HuH-7 (cell line): ENCODE data around the gene KCNJ11.

Source experiments
- DNase-seq: peaks from one replicate; pipeline ENCODE4 v3.0.0; 2011; ENCODE audit warnings: low spot score

Gene KCNJ11

DNA sequence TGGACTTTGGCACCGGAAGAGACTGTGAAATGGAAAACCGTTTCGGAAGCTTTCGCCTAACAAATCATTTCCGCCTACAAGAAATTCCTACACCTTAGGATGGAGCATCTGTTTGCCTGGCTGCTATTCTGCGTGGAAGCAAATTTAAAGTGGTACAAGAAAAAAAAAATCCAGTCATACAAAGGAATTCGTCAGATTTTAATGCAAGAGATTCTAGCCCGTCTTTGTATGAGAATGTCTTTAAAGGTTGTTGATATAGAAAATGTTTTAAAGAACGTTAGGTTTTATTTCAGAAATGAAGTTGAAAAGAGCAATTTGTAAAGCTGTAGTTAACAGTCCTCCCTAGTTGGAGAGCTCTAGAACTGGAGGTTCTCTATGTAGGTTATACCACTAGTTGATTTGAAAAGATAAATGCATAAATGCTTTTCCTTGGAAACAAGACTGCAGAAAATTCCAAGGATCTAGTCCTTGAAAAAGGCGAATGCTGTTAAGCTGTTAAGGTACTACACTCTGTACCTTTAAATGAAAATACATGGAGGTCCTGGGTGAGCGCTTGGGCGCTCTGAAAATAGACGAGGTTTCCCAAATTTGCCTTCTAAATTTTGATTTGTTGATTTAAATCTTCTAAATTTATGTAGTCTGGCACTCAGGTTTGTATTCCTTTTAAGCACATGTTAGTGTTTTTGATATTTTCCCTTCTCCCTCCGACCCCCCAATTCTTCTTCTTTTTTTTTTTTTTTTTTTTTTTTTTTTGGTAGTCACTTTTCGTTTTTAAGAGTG, 34.4 kb downstream of the KCNJ11 start:
- no peak for DNase-seq

DNA sequence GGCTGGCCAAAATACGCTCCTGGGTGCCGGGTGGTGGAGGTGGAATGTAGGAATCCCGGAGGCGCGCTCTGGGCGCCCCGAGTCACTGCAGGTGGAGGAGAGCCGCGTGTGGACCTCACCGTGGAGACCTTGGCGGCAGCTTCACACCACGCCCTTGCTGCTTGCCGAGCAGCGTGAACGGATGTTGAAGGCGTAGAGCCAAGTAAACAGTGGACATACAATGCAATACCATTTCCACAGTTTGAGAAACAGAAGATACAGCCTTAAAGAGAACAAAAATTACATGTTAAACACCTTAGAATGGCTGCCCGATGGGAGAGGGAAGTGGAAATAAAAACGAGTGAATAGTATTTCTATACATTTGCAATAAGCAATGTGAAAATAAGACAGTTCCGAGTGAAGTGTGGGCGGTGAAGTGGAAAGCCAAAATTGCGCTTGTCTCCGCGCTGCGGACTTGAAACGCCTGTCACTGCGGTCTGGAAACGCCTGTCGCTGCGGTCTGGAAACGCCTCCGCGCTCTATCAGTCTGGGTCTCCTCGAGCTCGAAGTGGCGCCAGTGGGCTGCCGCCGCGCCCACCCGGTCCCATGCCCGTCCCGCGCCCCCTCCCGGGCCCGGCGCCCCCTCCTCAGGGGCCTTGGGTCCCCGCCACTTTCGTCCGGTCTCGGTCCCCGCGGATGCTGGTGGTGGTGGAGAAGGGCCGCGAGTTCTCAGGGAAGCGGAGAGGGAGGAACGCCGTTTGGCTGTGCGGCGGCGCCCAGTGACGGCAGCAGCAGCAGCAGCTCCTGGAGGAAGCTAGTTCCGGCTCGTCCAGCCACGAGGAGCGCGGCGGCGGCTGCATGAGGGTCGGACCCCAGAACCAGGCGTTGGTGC, 35.3 kb downstream of the KCNJ11 start:
- DNase-seq: peak; percentile 49

DNA sequence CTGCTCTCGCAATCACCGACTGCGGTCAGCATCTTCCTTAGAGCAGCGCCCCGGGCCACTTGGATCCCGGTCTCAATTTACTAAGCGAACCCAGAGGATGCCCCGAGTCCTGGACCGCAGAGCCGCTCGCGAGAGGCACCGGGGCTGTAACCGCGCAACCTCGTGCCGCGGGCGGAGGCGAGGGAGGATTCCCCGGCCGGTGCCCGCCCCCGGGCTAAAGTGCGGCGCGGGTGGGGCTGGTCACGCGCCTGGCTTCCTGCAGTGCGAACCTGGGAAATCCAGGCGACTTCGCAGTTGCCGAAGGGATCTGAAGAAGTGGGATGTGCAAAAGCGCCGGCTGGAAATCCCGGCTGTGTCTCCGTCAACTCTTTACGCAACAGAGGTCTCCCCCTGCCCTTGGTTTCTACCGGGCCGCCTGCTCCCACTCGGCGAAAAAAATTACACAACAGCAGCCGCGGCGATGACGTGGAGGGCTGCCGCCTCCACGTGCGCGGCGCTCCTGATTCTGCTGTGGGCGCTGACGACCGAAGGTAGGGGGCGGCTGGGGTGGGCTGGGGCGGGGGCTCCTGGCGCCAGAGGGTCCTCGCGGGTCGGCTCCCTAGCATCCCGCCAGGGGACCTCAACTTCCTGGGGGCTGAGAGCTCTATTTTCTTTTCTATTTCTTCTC, 36.8 kb downstream of the KCNJ11 start, which contains the start of gene NCR3LG1:
Gene NCR3LG1 (plus strand): TSS at position 291 of the 667 bp plus-strand sequence. CDS start 170 bp downstream, at position 461.
- DNase-seq: peak; percentile 36

DNA sequence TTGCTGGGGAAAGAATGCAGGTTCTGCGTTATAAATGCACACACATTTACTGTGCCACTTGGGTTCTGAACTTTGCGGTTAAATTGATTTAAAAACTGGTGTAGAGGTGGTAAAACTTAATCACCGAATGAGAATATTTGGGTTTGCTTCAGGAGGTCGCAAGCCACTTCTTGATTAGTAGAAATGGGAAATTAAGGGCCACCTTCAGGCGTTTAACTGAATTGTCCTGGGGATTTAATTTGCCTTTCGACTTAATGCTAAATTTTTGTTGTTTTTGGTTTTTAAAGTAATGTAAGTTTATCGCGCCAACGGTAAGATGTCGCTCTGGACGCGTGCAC, 37.3 kb downstream of the KCNJ11 start:
- DNase-seq: no peak

DNA sequence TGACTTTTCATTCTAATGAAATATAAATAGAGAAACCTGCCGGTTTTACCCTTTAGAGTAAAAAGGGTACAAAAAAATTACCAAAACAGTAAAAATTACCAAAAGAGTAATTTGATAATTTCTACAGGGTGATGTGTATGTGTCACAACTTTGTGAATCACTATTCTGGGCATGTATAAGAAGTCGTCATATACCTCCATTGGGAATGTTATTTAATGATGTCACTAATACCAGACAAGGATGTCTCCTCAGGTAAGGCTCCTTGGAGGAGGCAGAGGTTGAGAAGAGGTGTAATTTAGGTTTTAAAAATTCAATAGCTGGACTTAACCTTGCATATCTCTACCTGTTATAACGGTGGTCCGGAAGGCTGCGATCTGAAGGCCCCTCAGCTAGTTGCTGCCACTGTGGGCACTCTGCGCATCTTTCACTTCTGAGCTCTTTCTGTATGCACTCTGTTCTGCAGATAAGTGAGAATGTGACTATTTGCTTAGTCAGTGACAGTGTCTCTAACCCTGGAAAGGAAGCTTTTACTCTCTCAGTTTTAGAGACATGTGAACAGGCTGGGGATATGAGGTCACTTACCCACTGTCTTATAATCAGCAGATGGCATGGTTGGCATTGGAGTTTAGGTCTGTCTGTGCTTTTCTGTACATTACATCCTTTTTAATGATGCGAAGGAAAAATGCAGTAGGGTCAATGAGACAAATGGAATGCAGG, 37.8 kb downstream of the KCNJ11 start:
- DNase-seq: no peak

DNA sequence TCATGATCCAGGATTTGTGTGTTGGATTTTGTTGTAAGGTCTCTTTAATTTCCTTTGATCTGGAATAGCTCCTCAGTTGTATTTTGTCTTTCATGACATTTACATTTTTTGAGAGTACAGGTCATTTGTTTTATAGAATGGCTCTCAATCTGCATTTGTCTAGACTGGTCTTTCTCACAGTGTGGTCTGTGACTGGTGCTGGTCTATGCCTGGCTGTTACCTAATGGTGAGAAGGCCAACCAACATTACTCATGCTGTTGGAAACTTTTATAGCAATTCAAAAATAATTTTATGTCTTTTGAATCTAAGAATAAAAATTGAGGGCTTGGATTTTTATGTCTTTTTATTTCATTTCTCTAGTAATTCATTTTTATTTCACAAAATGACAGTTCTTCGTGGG, 40.8 kb downstream of the KCNJ11 start:
- no peak for DNase-seq

DNA sequence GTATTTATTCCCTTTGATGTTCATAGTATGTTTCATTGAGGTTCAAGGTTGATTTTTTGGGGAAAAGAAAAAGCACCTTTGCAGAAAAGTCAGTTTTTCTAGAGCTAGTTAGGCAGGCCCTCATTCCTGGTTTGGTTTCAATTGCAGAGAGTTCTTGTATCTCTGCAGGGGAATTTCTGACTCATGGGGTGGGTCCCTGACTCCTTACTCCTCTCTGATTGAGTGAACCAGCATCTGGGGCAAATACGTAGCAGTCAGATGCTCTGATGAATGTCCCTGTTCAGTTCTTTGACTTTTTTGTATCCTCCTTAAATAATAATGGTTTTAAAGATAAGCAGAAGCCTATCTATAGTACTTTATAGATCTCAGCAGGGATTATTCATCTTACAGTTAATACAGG, 44.6 kb downstream of the KCNJ11 start:
- no peak for DNase-seq

DNA sequence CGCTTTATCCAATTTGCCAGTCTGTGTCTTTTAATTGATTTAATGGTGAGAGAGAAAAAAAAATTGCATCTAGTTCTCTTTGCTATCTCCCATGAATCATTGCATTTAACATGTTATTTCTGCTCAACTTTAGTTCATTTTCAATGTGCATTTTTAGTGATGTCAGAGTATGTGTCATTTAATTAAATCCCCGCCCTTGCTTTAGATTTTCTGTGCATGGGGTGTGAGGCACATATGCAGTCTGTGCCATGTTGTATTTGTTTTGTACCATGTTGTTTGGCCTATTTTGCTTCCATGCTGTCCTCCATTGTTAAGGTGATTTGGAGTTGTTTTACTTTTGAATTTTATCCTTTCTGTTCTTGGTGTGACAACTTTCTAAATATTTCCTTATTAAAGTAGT, 45.2 kb downstream of the KCNJ11 start:
- DNase-seq: no peak
